ENCODE measurements around the gene PRMT2. TPM values are rescaled to one million over a fixed set of nuclear protein-coding genes. Genes with fewer than 3 reads are reported as not detected.

PRMT2 gene
- total RNA-seq, result 156 and 168 TPM in 2 replicates

DNA sequence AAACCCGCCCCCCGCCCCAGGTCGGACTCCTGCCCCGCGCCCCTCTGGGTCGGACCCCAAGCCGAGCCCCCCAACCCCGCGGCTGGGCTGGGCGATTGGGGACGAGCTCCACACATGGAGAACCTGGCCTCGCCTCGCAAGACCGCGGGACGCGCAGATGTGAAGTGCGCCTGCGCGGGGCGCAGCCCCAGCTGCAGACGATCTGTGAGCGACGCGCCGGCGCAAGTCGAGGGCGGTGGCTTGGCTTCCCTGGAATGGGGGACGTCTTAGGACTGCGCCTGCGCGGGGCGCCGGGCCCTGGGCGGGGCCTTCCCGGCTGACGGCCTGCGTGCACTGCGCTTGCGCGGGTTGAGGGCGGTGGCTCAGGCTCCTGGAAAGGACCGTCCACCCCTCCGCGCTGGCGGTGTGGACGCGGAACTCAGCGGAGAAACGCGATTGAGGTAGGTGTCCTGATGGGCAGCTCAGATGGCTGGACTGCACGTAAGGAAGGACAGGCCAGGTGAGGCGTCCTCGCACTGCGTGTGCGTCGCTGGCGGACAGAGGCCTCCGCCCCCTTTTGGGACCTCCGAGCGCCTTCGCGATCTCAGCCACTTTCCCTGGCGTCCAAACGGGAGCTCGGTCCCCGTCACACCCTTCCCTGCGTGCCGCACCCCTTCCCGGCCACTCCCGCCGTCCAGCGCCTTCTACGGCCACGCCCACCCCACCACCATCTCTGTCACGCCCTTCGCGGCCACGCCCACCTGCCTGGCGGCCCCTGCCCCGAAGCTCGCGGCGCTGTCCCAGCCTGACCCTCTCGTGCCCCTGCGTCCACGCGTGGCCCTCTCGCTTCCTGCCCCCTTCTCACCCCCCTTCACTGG is at the start of gene PRMT2:
TSS of gene PRMT2 (plus strand) at position 351 of the 857 bp plus-strand sequence. CDS start 1,278 bp downstream, outside the sequence.

DNA sequence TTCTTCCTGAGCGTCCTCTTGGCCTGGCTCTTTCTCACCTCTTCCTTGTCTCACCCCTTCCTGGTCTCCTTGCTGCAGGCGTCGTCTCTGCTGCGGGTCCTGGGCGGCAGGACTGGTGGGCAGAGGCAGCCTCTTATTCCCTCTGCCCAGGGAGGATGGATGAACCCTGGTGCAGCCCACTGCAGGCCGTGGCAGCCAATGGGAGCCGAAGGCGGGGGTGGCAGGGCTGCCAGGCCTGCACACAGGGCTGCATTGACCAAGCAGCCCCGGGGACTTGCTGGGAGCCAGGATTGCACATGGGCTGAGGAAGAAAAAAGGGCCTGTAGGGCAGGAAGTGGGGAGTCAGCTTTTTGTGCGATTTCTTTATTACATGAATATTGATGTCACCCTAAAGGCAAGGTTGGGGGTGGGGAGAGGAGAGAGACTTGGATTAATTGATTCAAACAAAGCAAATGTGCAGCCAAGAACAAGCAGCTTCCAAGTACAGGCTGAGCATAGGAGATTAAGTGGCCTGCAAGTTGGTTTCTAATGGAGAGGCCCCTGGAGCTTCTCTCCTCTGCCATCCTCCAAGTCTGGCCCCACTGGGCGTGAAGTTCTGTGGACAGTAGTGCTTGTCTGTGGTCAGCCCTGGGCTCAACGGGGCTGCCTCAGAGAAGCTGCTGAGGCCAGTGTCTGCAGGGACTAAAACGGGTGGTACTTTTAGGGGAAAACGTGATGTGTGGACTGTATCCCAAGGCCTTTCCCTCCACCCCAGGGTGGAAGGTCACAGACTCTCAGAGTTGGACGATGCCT is 30.3 kb upstream of the PRMT2 start, which contains the start of gene S100B:
TSS of gene S100B (minus strand) at position 108 of the 792 bp plus-strand sequence. CDS start 2,667 bp downstream, outside the sequence.

Other genes starting within 250 kb of the PRMT2 start
- gene DIP2A, start 176.8 kb upstream of the PRMT2 start, total RNA-seq, result 26.6 and 38.4 TPM in 2 replicates
- not detected in 2 replicates for gene S100B, start 30.6 kb upstream of the PRMT2 start, total RNA-seq